ENCODE measurements around the gene SOX9. TPM values are rescaled to one million over a fixed set of nuclear protein-coding genes. Genes with fewer than 3 reads are reported as not detected.

The SOX9 gene
- total and polyA plus RNA-seq, 2 experiments from 2014 or later, result 16.6 to 18.5 TPM

DNA sequence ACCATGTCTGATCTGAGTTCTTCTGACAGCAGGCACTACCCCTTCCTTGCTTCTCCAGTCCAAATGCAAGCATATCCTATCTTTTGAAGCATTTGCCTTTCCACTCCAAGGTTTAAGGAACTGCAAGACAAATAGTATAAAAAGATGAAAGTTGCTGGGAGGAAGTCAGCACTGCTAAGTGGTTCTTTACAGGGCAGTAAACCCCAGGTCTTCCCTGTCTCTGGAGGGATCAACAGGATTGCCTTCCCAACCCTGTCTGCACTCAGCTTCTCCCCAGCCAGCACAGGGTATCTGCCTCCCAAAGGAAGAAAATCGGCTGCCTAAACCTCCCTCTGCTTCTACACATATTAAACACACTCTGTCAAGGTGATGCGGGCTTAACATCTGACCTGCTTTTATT, 46.8 kb downstream of the SOX9 start:
- WGBS, 2 experiments (ENCODE audit: low coverage in 1 of 2, low lambda C conversion rate in 2 of 2, missing lambda C conversion rate in 2 of 2), result 53 to 77% methylated on average over 2 of the region's 2 CpGs
- no peaks in the 10 kb centered on the region for H3F3A ChIP-seq (ENCODE audit: insufficient read depth)
- in situ Hi-C loops (cut with MboI), result no loop called here
- no peaks in the 10 kb centered on the region for H3K36me3 ChIP-seq (ENCODE audit: low read depth)
- no peaks in the 10 kb centered on the region for H3K79me2 ChIP-seq (ENCODE audit: insufficient read depth)
- no peaks in the 10 kb centered on the region for H3K9me2 ChIP-seq (ENCODE audit: insufficient read depth)
- no peaks in the 10 kb centered on the region for H3K9me3 ChIP-seq (ENCODE audit: low read depth)
- no peaks in the 10 kb centered on the region for H3K4me1 ChIP-seq (ENCODE audit: insufficient read depth)
- no peak for TF ChIP-seq EZH2 (IDR thresholded peaks at IDR 0.05; ENCODE audit: insufficient read depth, poor library complexity, severe bottlenecking)
- no peak for TF ChIP-seq EZH2phosphoT487 (IDR thresholded peaks at IDR 0.05; ENCODE audit: insufficient read depth, low read depth)
- H2AFZ ChIP-seq, result no peak overlapping the region
- H3K4me3 ChIP-seq, result no peak overlapping the region
- H3K9ac ChIP-seq, result no peak overlapping the region
- no peak overlapping the region for H3K4me2 ChIP-seq (ENCODE audit: unreplicated experiment)
- no peak for DNase-seq
- H3K27me3 ChIP-seq (replicated peaks; ENCODE audit: insufficient read depth), result no peaks in the 10 kb centered on the region
- no peak overlapping the region for H3K27ac ChIP-seq
- no peaks in the 10 kb centered on the region for H4K20me1 ChIP-seq (ENCODE audit: insufficient read depth)

DNA sequence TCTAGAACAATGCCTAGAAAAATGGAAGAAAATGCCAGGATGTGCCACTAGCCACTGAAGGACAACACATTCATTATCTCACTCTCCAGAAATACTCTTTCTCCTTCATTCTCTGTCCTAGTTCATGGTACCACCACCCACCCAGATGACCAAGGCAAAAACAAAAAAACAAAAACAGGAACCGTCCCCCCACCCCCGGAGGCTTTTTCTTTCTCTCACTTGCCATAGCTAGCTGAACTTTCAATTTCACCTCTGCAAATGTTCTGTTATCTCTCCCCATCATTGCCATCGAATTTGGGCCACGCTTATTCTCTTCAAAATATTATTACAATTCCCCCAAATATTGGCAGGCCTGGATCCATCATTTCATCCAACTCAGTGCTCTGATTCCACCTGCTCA, 49.0 kb downstream of the SOX9 start:
- no peak for TF ChIP-seq EZH2 (IDR thresholded peaks at IDR 0.05; ENCODE audit: insufficient read depth, poor library complexity, severe bottlenecking)
- TF ChIP-seq EZH2phosphoT487 (IDR thresholded peaks at IDR 0.05; ENCODE audit: insufficient read depth, low read depth), result no peak
- Histone ChIP-seq H3K36me3 (ENCODE audit: low read depth) (no peaks in the 10 kb centered on the region), H3K9me2 (ENCODE audit: insufficient read depth) (no peaks in the 10 kb centered on the region), H3K4me2 (ENCODE audit: unreplicated experiment) (no peak overlapping the region), H3K9me3 (ENCODE audit: low read depth) (no peaks in the 10 kb centered on the region), H3K27me3 (replicated peaks; ENCODE audit: insufficient read depth) (no peaks in the 10 kb centered on the region), H3K79me2 (ENCODE audit: insufficient read depth) (no peaks in the 10 kb centered on the region), H4K20me1 (ENCODE audit: insufficient read depth) (no peaks in the 10 kb centered on the region), H3K4me1 (ENCODE audit: insufficient read depth) (no peaks in the 10 kb centered on the region), H2AFZ (no peak overlapping the region), H3K27ac (no peak overlapping the region), H3K4me3 (no peak overlapping the region), H3F3A (ENCODE audit: insufficient read depth) (no peaks in the 10 kb centered on the region), H3K9ac (no peak overlapping the region)
- WGBS, 2 experiments (ENCODE audit: low coverage in 1 of 2, low lambda C conversion rate in 2 of 2, missing lambda C conversion rate in 2 of 2), result 72 to 79% methylated on average over 4 of the region's 4 CpGs
- in situ Hi-C loops (cut with MboI), result no loop called here
- no peak for DNase-seq

DNA sequence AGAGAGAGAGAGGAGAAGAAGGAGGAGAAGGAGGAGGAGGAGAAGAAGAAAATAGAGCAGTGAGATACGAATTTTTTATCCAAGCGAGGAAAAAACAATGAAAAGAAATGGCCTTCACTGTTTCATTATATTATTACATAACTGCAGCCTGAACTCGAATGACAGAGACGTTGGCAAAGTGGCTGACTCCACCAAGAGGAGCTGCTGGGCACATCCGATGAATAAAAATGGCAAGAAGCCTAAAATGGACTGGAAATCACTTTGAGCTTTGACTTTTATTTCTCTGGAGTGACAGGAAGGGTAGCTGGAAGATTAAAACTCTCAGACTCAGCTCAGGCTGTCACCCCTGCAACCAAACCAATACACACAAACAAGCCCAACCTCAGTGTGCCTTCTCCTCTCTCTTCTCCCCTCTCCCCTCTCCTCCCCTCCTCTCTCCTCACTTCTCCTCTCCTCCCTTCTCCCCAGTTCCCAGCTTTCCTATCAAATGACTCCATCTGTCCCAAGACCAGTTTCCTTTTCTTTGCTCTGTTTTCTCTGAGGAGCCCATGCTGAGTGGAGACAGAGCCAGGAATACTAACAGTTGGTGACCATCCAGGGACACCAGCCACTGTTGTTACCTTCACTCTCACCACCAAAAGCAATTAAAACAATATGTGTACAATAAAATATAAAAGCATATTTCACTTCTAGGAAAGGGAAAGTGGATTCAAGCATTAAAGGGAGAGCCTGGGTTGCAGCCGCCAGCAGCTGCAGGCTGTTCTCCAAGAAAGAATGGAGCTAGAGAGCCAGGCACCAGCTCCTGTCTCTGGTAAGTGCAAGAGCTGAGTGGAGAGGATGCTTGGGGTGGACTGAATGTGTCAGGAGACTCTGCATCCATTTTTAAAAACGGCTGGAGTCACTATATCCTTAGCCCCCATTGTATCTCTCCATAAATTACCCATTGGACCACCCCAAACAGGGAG, 51.2 kb downstream of the SOX9 start:
- Histone ChIP-seq H2AFZ (no peak overlapping the region), H3K79me2 (ENCODE audit: insufficient read depth) (no peaks in the 10 kb centered on the region), H3F3A (ENCODE audit: insufficient read depth) (no peaks in the 10 kb centered on the region), H3K4me3 (no peak overlapping the region), H3K9me3 (ENCODE audit: low read depth) (no peaks in the 10 kb centered on the region), H3K9ac (no peak overlapping the region), H3K36me3 (ENCODE audit: low read depth) (no peaks in the 10 kb centered on the region), H4K20me1 (ENCODE audit: insufficient read depth) (no peaks in the 10 kb centered on the region), H3K9me2 (ENCODE audit: insufficient read depth) (no peaks in the 10 kb centered on the region), H3K27ac (no peak overlapping the region), H3K27me3 (replicated peaks; ENCODE audit: insufficient read depth) (no peaks in the 10 kb centered on the region), H3K4me1 (ENCODE audit: insufficient read depth) (no peaks in the 10 kb centered on the region), H3K4me2 (ENCODE audit: unreplicated experiment) (no peak overlapping the region)
- TF ChIP-seq EZH2phosphoT487 (IDR thresholded peaks at IDR 0.05; ENCODE audit: insufficient read depth, low read depth) (no peak), EZH2 (IDR thresholded peaks at IDR 0.05; ENCODE audit: insufficient read depth, poor library complexity, severe bottlenecking) (no peak)
- WGBS, 2 experiments (ENCODE audit: low coverage in 1 of 2, low lambda C conversion rate in 2 of 2, missing lambda C conversion rate in 2 of 2), result 23 to 30% methylated on average over 7 of the region's 7 CpGs
- in situ Hi-C loops (cut with MboI), result no loop called here
- peak; percentile 42 for DNase-seq

DNA sequence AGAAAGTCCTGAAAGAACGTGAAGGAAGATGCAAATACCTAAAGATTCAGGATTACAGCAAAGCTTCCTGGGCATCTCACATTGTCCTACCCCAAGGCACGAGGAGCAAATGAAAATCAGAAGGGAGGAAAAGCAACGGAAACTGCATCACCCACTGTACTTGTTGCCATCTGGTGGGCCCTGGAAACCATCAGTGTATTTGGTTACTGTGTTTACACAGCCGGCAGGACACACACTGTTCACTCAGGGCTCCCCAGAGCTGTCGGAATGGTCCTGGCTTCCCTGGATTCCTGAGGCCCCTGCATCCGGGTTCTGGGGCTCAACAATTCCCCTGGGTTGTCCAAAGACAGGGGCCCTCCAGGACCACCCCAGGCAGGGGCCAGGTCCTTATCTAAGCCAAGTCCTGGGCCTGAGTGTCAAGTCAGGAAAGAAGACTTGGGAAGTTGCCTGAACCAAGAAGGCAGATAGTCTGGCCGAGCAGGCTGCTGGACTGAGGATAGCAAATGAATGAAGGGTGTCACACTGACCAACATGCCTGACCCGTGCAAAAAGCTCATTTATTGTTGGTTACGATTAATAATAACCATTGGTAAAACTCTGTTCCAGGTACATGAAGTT, 52.8 kb downstream of the SOX9 start:
- H2AFZ ChIP-seq, result no peak overlapping the region
- in situ Hi-C loops (cut with MboI), result no loop called here
- no peaks in the 10 kb centered on the region for H3K4me1 ChIP-seq (ENCODE audit: insufficient read depth)

More for the DNA sequence above, 52.8 kb downstream of the SOX9 start:
- H3K9me2 ChIP-seq (ENCODE audit: insufficient read depth), result no peaks in the 10 kb centered on the region
- no peaks in the 10 kb centered on the region for H3K9me3 ChIP-seq (ENCODE audit: low read depth)
- no peaks in the 10 kb centered on the region for H4K20me1 ChIP-seq (ENCODE audit: insufficient read depth)
- H3F3A ChIP-seq (ENCODE audit: insufficient read depth), result no peaks in the 10 kb centered on the region
- no peak overlapping the region for H3K9ac ChIP-seq
- WGBS, 2 experiments (ENCODE audit: low coverage in 1 of 2, low lambda C conversion rate in 2 of 2, missing lambda C conversion rate in 2 of 2), result 66 to 69% methylated on average over 9 of the region's 9 CpGs
- no peaks in the 10 kb centered on the region for H3K36me3 ChIP-seq (ENCODE audit: low read depth)
- no peak for DNase-seq
- no peak overlapping the region for H3K4me3 ChIP-seq
- H3K27me3 ChIP-seq (replicated peaks; ENCODE audit: insufficient read depth), result no peaks in the 10 kb centered on the region
- no peaks in the 10 kb centered on the region for H3K79me2 ChIP-seq (ENCODE audit: insufficient read depth)
- no peak for TF ChIP-seq EZH2phosphoT487 (IDR thresholded peaks at IDR 0.05; ENCODE audit: insufficient read depth, low read depth)
- TF ChIP-seq EZH2 (IDR thresholded peaks at IDR 0.05; ENCODE audit: insufficient read depth, poor library complexity, severe bottlenecking), result no peak
- no peak overlapping the region for H3K27ac ChIP-seq
- no peak overlapping the region for H3K4me2 ChIP-seq (ENCODE audit: unreplicated experiment)
